GM19193 (cell line): ENCODE data around the gene MINK1.

Experiments used
- POLR2A ChIP-seq: IDR thresholded peaks from 4 replicates; pipeline ENCODE4 v1.6.1; 2011; ENCODE audit not compliant: insufficient read depth, insufficient read length; ENCODE audit errors: extremely low read depth

The MINK1 gene

GRCh38 chr17:4806456-4806776 is 26.7 kb upstream of the MINK1 start:
- TF ChIP-seq POLR2A: no peak

GRCh38 chr17:4806777-4807604 is 26.1 kb upstream of the MINK1 start, which contains the start of gene PLD2:
TSS of gene PLD2 (plus strand) at chr17:4807152. CDS start at chr17:4807773, 621 bp downstream.
- peak; percentile 69 for TF ChIP-seq POLR2A

- no peak for TF ChIP-seq POLR2A
Observed at GRCh38 chr17:4807605-4808377, 25.3 kb upstream of the MINK1 start.

GRCh38 chr17:4808378-4808767 is 24.8 kb upstream of the MINK1 start:
- TF ChIP-seq POLR2A: no peak

- TF ChIP-seq POLR2A: no peak
Observed at GRCh38 chr17:4810696-4811290, 22.3 kb upstream of the MINK1 start.

GRCh38 chr17:4811471-4811870 is 21.7 kb upstream of the MINK1 start:
- no peak for TF ChIP-seq POLR2A

- no peak for TF ChIP-seq POLR2A
Observed at GRCh38 chr17:4812690-4813089, 20.4 kb upstream of the MINK1 start.

- TF ChIP-seq POLR2A: no peak
Observed at GRCh38 chr17:4815043-4815675, 18.0 kb upstream of the MINK1 start.

- no peak for TF ChIP-seq POLR2A
Observed at GRCh38 chr17:4816826-4817225, 16.3 kb upstream of the MINK1 start.

GRCh38 chr17:4818276-4818675 is 14.9 kb upstream of the MINK1 start:
- no peak for TF ChIP-seq POLR2A

GRCh38 chr17:4822835-4823234 is 10.3 kb upstream of the MINK1 start:
- no peak for TF ChIP-seq POLR2A

GRCh38 chr17:4823373-4824089 is 9.6 kb upstream of the MINK1 start:
- no peak for TF ChIP-seq POLR2A

GRCh38 chr17:4827399-4827798 is 5.7 kb upstream of the MINK1 start:
- TF ChIP-seq POLR2A: no peak

GRCh38 chr17:4833941-4834680 is 971 bp downstream of the MINK1 start:
- TF ChIP-seq POLR2A: no peak
